ENCODE results near the gene LSMEM2.

LSMEM2 gene

DNA sequence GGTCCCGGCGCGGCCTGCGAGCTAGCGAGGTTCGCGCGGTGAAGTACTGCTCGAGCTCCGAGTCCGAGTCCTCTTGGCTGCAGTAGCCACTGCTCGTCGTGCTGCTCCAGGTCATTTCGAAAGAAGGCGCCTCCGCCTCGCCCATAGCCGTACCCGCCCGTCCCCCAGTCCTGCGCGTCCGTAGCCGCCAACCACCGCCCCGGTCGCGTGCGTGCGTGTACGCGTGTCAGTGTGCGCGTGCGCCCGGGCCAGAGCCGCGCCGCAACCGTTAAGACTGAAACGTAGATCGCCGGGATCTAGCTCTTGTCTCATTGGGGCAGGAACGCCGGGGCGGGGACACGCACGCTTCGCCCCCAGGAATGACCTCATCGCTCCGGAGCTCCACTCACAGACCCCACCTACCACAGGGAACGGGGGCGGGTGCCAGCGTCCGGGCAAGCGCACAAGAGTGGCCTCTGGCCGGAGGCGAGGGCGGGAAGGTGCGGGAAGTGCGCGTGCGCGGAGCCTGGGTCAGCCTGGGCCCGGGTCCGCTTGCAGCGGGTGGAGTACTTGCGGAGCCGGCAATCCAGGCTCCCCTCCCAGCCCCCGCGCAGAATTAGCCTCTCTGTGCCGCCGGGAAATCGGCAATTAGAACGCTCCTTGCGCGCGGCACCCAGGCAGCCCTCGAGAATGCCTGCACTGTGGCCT lies 58.4 kb downstream of the LSMEM2 start:
- Mint-ChIP-seq H3K27ac (peak overlapping the region; percentile 97), H3K9me3 (no peaks in the 10 kb centered on the region), H3K27me3 (no peaks in the 10 kb centered on the region), H3K4me3 (peak overlapping the region; percentile 80), H3K36me3 (peaks cover 56% of the 10 kb centered on the region), H3K4me1 (peaks cover 66% of the 10 kb centered on the region)
- CTCF ChIA-PET: interaction anchor here (0.7 to 5.0 kb wide), 7 partner anchors 11 to 235 kb away, joined by 3 to 40 read pairs (median 5); partner anchors contain the start of genes CYB561D2, HYAL2 and NPRL2
- peak; percentile 98 for DNase-seq

Measured in activated naive CD4-positive, alpha-beta T cell treated with anti-CD3 and anti-CD28 coated beads, Interleukin-2, amount 10 ng/mL, durations not matched to agents 7 days and 5 days (primary cell).